ENCODE measurements around the gene ACKR4.

ACKR4 gene

GRCh38 chr3:132641837-132642538 is 44.9 kb downstream of the ACKR4 start:
- peak; percentile 62 for DNase-seq (ENCODE audit: low spot score)

GRCh38 chr3:132642539-132642847 is 45.4 kb downstream of the ACKR4 start:
- no peak for DNase-seq (ENCODE audit: low spot score)

DNA sequence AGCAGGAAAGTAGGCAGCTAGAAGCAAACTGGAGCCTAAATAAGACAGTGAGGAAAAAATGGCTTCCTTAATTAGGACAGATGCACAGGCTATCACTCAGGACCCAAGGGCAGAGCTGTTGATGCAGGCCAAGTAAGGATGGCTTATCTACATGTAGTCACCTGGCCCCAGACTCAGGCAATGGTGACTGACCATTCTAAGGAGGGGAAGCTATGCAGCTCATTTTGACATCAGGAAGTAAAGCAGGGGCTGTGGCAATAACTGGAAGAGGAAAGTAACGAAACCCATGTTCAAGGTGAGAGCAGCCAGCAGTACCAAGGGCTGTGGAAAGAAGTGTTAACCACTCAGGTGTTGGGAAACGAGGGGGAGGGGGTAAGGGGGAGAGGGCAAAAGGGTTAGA is 46.3 kb downstream of the ACKR4 start:
- DNase-seq (ENCODE audit: low spot score) = no peak

- no peak for DNase-seq (ENCODE audit: low spot score)
Observed at GRCh38 chr3:132645058-132645457, 48.0 kb downstream of the ACKR4 start.

GRCh38 chr3:132650153-132650552 is 53.1 kb downstream of the ACKR4 start:
- DNase-seq (ENCODE audit: low spot score) = no peak

Data from SW480 (cell line).